NCI-H1694 (cell line): ENCODE data around the gene CDCA5.

Experiments
- DNase-seq: peaks from one replicate; lab custom pipeline; 2025; lab: John Stamatoyannopoulos, UW

Gene CDCA5

DNA sequence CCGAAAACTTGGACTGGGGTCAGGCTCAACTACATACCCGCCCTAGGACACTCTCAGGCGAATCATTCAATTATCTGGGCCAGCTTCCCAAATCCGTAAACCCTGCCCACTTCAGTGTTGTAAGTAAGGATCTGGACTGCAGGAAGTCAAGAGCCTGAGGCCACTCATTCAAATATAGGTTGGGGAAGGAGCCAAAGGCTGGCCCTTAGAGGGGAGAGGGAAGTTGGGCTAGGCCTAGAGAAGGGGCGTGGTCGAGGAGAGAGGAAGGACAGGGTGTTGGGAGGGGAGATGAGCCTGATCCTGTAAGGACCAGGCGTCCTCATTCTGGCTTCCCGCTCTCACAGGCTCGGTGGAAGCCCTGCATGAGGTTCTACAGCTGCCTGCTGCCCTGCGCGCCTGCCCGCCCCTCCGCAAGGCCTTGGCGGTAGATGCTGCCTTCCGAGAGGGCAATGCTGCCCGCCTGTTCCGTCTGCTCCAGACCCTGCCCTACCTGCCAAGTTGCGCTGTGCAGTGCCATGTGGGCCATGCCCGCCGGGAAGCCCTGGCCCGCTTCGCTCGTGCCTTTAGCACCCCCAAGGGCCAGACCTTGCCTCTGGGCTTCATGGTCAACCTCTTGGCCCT is 39.8 kb downstream of the CDCA5 start:
- no peak for DNase-seq

DNA sequence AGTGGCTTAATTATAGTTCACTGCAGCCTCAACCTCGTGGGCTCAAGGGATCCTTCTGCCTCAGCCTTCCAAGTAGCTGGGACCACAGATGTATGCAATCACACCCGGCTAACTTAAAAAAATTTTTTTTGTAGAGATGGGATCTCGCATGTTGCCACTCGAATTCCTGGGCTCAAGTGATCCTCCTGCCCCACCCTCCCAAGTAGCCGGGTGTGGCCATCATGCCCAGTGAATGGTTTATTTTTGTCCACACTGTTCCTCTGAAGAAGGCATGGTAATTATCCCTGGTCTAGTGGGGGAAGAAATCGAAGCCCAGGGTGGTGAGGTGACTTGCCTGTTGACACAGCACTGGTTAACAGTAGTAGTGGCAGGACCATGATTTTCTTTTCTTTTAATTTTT is 40.9 kb downstream of the CDCA5 start:
- DNase-seq: no peak

DNA sequence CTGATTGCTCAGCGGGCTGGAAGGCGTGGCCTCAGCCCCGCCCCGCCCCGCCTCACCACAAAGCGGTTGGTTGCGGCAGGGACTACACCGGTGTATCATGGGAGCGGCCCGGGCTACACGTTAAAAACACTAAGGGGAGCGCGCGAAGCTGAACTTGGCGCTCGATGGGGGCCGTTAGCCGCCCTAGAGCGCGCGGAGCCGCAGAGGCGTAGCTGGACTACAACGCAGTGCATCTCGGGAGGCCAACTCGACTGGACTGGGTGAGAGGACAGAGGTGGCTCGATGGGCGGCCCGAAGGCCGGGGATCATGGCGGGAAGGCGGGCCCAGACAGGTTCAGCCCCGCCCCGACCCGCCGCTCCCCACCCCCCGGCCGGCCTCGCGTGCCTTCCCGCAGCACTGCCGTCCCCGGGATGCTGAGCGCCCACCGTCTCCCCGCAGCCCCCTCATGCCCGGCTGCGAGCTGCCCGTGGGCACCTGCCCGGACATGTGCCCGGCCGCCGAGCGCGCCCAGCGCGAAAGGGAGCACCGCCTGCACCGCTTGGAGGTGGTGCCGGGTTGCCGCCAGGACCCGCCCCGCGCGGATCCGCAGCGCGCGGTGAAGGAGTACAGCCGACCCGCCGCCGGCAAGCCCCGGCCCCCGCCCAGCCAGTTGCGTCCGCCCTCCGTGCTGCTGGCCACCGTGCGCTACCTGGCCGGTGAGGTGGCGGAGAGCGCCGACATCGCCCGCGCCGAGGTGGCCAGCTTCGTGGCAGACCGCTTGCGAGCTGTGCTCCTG is 42.8 kb downstream of the CDCA5 start, which contains the start of gene SAC3D1:
SAC3D1 (plus strand) TSS at position 364 of the 776 bp plus-strand sequence; CDS start at position 447, 83 bp downstream.
- peak; percentile 91 for DNase-seq

DNA sequence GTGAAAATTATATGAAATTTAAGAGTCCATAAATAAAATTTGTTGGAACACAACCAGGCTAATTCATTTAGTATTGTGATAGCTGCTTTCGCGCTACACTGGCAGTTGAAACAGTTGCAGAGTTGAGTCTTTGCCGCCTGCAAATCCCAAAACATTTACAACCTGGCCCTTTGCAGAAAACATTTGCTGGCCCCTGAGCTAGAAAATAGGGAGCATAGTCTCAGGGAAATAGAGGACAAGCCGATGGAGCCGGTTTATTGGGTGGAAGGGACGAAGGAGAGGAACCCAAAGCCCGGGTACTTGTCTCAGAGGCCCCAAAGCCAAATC is 43.4 kb downstream of the CDCA5 start:
- no peak for DNase-seq

DNA sequence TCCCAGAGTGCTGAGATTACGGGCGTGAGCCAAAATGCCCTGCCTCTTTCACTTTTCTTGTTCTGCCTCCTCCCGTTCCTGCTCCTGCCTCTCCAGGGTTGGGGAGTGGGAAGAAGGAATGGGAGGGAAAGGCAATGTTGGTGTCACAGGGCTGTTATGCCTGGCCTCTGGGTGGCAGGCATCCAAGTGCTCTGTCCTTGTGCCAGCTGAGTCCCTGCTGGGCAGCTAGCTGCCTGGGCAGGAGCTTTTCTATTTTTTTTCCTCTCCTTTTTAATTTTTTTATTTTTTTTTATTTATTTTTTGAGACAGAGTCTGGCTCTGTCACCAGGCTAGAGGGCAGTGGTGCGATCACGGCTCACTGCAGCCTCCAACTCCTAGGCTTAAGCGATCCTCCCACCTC is 46.9 kb downstream of the CDCA5 start:
- DNase-seq: no peak

DNA sequence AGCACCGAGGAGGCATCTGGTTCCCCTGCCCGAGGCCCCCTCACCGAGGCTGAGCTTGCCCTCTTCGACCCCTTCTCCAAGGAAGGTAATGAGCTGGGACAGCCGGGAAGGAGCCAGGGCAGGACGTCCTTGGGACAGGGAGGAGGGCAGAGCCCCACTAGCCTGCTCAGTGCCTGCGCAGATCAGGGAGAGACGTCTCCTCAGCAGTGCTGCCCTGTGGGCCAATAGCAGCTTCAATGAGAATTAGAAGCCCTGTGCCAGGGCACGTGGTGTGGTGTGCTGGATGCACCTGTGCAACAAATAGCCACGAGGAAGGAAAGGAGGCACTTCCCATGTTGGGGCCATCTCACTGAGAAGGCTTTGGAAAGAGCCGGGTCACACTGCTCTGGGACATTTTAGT is 48.3 kb downstream of the CDCA5 start:
- DNase-seq: no peak

DNA sequence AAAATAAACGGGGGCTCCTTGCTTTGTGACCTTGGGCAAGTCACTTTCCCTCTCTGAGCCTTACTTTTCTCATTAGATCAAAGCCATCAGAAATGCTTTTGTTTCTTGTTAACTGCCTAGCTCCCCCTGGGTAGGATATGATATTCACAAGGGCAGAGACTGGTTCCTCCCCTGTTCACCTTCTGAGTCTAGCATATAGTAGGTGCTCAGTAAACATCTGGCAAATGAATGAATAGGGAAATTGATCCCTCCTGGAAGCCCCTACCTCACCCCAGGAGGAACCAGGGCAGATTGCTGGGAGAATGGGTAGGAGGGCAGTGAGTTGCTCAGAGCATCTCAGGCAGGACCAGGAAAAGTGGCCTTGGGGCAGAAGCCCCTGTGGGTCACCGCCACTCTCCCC is 49.4 kb downstream of the CDCA5 start:
- DNase-seq: no peak

DNA sequence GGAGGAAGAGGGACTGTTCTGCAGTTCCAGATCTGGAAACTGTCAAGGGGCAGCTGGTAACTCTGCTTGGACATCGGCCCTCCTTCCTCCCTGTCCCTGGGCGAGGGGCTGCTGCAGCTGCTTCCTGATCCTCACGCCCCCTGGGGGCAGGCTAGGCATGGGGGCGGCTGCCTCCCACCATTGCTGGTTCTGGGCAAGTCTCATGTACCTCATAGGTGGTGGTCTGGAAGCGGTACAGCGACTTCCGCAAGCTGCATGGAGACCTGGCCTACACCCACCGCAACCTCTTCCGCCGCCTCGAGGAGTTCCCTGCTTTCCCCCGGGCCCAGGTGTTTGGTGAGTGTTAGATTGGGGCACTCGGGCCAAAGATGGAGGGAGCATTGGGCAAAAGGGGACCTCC is 51.6 kb downstream of the CDCA5 start:
- no peak for DNase-seq
